ENCODE results near the gene MAST3.

Gene MAST3

DNA sequence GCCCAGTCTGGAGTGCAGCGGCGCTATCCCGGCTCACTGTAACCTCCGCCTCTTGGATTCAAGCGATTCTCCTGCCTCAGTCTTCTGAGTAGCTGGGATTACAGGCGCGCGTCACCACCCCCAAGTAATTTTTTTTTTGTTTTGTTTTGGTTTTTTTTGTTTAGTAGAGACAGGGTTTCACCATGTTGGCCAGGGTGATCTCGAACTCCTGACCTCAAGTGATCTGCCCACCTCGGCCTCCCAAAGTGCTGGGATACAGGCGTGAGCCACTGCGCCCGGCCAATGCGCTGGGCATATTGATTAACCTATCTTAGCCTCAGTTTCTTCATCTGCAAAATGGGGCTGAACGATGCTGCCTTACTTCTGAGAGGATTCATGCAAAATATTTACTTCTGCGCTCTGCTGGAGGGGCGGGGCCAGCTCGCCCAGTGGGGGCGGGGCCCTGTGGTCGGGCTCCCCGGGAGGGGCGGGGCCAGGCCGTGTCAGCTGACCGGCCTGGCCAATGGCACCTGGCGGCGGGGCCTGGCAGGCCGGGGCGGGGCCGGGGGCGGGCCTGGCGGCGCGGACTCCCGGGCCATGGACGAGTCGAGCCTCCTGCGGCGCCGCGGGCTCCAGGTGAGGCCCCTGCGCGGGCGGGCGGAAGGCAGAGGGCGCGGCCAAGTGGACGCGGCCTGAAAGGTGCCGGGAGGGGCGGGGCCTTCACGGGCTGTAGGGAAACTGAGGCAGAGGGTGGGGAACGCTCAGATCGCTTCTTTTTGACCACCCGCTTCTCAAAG lies at the start of gene MAST3:
TSS of gene MAST3 (plus strand) at position 562 of the 776 bp plus-strand sequence. CDS start at position 577, 15 bp downstream.
- peak; percentile 93 to 95 for DNase-seq

DNA sequence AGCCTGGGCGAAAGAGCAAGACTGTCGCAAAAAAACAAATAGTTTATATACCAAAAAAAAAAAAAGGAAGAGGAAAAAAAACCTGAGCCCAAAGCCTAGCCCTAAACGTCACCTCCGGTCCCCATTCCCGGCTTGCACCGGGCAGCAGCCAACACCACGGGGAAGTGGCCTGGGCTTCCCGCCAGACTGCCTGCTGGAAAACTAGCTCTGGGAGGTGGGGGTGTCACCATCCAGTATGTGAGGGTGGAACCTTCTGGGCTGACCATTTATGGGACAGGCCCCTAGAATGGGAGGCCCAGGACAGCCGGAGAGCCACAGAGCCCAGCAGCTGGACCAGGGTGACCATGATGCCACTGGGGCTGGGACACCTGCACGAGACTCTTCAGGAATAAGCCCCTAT lies 48.2 kb upstream of the MAST3 start:
- no peak for DNase-seq

DNA sequence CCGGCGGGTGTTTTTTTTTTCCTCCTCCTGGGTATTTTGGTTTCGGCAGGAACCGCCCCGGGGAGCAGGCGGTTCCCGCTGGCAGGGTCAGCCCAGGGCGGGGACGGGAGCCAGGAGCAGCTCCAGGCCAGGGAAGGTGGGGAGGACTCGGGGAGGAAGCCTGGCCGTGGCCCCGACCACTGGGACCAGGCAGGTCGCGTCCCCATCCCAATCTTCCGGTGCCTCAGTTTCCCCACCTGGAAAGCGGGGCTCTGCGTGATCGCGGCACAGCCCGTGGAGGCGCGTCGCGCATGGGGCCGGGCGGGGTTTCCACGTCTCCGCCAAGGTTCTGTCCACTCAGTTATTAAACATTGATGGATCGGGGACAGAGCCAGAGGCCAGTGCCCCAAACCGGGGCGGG lies 45.7 kb upstream of the MAST3 start:
- no peak for DNase-seq

DNA sequence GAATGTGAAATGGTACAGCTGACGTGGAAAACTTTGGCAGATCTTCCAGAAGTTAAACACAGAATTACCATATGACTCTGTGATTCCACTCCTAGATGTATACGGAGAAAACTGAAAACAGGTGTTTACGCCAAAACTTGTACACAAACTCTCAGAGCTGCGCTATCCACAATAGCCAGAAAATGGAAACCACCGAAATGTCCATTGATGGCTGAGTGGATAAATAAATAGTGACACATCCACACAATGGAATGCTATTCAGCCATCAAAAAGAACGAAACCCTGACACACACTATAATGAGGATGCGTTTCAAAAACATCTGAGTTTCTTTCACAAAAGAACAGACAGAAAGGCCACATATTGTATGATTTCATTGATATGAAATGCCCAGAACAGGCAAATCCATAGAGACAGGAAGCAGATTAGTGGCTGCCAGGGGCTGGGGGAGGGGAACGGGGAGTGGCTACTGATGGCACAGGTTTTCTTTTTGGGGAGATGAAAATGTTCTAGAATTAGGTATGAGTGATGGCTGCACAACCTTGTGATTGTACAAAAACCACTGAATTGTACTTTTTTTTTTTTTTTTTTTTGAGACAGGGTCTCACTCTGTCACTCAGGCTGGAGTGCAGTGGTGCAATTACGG lies 43.9 kb upstream of the MAST3 start:
- no peak for DNase-seq

DNA sequence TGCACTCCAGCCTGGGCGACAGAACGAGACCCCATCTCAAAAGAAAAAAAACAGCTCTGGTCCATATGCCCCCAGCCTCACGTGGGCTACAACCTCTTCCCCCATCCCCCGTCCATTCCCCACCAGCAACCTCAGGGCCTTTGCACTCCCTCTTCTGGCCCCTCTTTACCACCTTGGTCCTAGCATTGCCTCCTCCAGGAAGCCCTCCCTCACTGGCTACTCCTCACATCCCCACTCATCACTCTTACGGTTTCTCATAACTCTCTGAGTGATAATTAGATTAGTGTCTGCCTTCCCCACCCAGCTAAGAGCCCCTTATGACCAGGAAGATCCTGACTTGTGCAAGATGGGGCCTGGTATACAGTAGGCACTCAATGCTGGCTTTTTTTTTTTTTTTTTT lies 41.6 kb upstream of the MAST3 start:
- DNase-seq: no peak

DNA sequence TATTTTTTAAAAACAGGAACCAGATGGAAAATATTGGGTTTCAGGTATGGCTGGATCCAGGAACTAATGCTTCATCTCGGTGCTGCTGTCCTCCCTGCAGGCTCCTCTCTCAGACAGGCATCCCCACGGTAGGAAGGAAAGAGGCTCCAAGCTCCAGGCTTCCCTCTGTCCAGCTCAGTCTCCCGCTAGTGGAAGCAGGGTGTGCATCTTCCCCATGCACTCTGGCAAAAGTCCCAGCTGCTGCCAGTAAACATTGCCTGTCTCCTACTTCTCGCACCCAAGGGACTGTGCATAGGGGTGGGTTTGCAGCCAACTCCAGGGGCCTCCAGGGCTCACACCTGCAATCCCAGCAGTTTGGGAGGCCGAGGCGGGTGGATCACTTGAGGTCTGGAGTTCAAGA lies 40.0 kb upstream of the MAST3 start:
- DNase-seq: no peak

DNA sequence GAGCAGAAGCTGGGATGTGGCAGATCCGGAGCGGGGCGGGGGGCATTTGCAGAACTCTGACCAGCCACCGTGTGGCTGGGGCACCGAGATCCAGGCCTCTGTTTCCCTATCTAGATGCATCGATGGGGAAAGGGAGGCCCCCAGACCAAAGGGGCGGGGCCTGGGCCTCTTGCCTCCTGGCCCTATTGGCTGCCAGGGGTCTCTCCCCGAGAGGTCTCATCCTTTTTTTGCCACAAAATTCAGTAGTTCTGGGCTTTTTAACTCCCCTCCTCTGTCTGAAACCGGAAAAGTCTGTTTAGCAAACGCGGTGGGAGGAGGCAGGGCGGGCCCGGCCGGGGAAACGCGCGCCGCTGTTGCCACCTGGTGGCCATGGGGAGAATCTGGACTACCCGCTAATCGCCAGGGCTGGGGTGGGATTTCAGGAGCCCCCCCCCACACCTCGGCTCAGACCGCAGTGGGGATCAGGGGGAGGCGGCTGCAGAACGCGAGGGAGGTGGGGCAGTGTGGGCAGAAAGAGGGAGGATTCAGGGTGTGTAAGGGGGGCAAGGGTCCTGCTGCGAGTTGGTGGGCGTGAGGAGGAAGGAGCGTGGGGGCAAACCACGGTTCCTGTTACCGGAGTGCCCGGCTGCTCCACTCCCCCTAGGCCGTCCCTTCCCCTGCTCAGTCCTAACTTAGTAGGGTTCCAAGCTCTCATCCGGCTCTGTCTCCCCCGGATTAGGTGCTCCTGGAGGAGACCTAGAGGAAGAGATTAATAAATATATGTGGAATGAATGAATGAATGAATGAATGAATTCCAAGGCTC lies 39.2 kb upstream of the MAST3 start:
- DNase-seq: peak; percentile 79 to 86

DNA sequence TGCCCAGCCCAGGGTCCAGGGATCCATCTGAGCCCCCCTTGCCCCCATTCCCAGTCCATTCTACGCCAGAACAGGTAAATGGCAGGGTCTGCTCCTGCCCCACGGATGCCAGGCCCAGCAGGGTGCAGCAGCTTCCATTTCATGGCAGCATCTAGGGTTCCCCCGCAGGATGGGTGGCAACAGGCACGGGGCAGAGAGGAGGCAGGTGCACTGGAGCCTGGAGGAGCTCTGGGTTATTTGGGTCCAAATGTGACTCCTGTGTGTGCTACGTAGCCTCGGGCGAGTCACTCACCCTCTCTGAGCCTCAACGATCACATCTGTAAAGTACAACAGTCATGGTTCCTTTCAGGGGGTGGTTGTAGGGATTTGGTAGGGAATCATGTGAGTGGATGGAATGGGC lies 38.3 kb upstream of the MAST3 start:
- DNase-seq: no peak

DNA sequence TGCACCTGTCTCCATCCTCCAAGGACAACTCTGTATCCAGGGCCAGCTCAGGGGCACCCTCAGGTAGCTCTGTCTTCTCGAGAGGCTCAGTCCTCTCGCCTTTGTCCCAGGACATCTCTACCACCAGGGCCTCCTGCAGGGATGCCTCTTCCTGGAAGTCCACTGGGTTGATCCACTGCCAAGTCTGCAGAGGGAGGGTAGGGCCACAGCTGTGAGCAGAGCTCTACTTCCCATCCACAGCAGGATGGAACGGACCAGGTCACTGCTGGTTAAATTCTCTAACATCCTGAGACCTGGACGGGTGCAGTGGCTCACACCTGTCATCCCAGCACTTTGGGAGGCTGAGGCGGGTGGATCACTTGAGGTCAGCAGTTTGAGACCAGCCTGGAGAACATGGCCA lies 37.7 kb upstream of the MAST3 start:
- no peak for DNase-seq

DNA sequence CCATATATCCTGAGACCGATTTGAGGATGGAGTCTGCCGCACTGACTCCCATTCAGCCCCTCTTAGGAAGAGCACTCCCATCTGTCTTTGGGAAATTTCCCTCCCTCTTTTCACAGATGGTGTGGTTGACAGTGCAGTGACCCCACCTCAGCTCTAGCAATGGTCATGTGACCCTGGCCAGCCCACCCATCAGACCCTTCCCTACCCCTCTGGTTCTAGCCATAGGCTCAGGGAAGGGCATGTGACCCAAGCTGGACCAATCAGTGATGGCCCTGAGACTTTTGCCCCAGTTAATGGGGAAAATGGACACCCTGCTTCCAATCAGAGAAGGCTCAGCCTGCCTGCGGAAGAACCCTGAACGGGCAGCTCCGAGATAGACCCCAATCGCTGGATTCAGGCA lies 37.1 kb upstream of the MAST3 start:
- no peak for DNase-seq

DNA sequence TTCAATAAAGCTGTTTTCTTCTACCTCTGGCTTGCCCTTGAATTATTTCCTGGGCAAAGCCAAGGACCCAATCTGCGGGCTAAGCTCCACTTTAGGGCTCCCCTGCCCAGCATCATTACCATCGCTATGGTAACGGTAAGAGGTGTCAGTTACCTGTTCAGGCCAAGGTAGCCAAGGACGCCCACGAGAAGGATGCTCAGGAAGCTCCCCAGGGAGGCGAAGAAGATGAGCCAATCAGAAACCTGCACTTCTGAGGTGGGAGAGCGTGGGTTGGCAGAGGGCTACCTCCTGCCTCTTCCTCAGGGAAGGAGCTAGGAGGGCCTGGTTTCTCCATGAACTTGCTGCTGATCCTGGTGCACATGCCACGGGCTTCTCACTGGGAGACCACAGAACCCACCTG lies 35.5 kb upstream of the MAST3 start:
- no peak for DNase-seq

DNA sequence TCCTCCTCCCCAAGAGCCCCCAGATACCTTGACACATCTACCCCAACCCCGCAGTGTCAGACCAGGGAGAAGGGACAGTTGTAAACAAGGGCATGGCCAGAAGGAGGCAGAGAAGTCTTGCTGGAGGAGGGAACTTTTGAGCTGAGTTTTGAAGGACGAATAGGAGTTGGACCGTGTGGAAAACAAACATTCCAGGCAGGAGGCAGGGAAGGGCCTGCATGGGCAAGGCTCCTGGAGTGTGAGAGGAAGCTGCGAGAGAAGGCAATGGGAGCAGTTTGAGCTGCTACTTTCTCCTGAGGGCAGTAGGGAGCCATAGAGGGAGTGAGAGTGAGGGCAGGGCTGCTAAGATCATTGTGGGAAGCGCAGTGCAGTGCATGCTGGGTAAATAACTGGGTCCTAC lies 34.1 kb upstream of the MAST3 start:
- DNase-seq: no peak

DNA sequence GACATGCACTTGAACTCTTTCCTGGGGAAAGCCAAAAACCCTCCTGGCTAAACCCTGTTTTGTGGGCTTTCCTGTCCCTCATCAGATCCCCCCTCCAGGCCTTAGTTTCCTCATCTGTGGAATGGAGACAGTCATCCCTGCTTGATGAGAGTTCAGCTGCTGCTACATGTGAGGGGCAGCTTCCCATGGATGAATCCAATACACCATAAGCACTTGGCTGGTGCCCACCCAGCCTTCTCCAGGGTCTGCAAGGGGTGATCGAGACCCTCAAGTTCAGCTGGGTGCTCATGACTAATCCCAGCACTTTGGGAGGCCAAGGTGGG lies 32.4 kb upstream of the MAST3 start:
- DNase-seq: no peak

DNA sequence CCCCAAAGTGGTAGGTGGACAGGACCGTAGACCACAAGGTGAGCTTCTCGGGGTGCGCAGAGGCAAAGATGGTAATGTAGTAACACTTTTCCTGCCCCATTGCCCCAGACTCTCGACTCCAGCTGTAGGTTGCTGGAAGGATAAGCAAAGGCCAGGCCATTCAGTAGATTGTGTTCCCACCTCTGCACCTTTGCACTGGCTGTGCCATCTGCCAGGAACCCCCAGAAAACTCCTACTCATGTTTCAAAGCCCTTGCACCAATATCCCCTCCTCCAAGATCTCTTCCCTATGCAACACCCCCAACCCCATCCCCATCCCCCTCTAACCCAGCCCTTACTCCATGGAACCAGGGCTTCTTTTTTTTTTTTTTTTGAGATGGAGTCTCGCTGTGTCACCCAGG lies 29.2 kb upstream of the MAST3 start:
- no peak for DNase-seq

DNA sequence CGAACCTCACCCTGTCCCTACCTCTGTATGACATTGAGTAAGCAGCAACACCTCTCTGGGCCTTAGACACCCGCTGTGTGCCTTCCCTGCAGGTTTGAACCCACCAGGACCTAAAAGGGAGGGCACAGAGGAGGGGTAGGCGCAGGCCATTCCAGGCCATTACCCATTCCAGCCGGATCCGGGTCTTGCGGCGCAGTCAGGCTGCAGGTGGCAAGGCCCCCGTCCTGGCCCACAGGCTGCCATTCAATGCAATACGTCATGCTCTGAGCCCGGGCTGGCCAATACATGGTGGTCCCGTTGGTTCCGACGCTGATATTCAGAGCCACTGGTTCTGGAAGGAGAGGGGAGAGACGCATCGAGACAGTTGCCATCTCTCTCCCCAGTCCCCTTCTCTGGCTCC lies 28.2 kb upstream of the MAST3 start:
- no peak for DNase-seq

DNA sequence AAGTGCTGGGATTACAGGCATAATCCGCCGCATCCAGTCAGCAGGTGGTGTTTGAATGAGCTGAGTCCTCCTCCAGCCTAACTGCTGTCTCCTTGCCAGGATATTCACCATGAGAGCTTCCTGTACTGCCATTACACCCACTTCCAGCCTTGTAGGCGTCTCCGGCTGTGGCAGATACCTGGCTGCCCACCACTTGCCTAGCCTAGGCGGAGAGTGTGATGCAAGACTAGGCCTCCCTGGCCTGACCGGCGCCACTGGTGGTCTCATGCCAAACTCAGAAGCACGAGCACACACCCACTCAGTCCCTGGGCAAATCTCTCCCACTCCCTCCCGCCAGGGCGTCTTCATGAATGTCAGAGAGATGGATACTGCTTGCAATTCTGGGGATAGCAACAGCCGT lies 27.4 kb upstream of the MAST3 start:
- no peak for DNase-seq

DNA sequence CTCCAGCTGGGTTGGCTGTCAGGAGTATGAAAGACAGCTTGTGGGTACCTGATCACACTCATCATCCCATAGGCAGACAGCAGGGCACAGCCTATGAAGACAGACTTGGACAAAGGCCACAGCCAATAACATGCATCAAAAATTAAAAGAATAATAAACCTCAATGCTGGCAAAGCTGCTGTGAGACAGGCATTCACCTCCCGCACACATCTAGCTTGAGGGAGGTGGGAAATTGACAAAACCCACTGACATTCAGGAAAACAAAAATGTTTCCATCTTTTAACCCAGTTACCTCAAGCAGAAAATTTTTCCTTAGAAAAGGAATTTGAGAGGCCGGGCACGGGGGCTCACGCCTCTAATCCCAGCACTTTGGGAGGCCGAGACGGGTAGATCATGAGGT lies 25.2 kb upstream of the MAST3 start:
- DNase-seq: no peak

DNA sequence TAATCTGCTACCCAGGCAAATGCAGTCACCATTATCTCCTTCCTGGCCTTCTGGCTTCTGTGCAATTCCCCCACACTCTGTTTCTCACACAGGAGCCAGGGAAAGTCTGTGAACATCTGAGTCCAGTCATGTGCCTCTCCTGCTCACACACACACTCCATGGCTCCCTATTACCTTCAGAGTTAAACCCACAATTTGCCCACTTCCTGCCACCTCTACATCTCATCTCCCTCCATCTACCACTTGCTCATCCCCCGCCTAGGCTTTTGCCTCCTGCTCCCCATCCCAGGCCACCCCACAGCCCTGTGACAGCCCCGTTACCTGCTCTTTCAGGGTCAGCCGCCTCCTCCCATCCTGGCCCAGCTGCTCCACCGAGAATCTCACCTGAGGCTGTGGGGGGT lies 24.4 kb upstream of the MAST3 start:
- DNase-seq: no peak

DNA sequence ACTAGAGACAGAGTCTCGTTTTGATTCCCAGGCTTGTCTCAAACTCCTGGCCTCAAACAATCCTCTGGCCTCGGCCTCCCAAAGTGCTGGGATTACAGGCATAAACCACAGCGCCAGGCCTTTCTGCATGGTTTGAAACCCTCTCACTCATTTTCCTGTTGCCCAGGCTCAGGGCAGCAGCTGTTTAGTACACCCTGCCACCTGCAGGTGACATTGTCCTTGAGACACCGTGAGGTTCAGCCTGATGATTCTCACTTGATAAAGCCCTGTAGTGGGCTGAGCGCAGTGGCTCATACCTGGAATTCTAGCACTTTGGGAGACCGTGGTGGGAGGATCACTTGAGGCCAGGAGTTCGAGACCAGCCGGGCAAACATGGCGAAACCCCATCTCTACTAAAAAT lies 23.4 kb upstream of the MAST3 start:
- DNase-seq: no peak

DNA sequence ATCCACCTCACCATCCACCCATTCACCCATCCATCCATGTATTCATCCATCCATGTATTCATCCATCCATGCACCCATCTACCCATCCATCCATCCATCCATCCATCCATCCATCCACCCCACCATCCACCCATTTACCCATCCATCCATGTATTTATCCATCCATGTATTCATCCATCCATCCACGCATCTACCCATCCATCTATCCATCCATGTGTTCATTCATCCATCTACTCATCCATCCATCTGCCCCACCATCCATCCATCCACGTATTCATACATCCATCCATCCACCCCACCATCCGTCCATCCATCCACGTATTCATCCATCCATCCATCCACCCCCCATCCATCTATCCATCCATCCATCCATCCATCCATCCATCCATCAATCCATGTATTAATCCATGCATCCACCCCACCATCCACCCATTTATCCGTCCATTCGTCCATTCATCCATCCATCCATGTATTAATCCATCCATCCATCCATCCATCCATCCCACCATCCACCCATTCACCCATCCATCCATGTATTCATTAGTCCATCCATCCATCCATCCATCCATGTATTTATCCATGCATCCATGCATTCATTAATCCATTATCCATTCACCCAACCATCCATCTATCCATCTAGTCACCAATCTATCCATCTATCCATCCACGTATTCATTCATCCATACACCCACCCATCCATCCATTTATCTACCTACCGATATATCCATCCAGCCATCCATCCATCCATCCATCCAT lies 13.5 kb upstream of the MAST3 start:
- no peak for DNase-seq

DNA sequence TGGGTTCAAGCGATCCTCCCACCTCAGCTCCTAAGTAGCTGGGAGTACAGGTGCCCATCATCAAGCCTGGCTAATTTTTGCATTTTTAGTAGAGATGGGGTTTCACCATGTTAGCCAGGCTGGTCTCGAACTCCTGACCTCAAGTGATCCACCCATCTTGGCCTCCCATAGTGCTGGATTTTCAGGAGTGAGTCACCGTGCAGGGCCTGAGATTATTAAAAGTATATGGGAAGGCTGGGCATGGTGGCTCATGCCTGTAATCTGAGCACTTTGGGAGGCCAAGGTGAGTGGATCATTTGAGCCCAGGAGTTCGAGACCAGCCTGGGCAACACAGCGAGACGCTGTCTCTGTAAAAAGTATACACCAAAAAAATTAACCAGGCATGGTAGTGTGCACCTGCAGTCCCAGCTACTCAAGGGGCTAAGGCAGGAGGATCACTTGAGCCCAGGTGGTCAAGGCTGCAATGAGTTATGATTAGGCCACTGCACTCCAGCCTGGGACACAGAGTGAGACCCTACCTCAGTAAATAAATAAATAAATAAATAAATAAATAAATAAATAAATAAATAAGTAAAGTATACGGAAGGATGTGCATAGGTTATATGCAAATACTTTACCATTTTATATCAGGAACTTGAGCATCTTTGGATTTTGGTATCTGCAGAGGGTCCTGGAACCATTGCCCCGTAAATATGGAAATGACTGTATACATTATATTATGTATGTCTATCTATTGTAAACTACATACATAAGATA lies 11.7 kb upstream of the MAST3 start:
- DNase-seq: no peak

DNA sequence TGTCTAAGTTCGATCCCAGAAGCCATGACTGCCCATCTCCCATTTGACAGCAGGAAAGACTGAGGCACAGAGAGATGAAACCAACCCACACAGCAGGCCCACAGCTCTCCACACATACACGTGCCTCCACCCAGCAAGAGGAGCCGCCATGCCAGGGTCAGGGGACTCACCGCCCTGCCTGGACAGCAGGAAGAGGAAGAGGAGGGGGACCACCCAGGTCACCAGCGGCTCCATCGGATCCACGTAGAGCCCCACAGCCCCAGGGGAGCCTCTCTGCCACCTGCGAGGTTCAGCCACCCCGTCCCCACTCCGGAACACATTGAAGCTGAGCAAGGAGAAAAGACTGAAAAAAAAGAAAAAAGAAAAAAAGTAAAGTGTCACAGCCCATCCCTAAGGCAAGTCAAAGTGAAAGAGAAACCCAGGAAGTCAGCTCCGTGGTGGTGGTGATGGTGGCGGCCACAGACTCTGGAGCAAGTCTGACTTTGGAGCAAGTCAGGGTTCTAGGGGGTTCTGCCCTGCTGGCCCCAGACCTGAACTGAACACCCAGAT lies 10.9 kb upstream of the MAST3 start, which contains the start of gene IL12RB1:
TSS of gene IL12RB1 (minus strand) at position 345 of the 549 bp plus-strand sequence. CDS start at position 234, 111 bp downstream.
- peak; percentile 50 to 75 for DNase-seq
